ENCODE measurements around the gene SPTBN5. TPM values are rescaled to one million over a fixed set of nuclear protein-coding genes. Genes with fewer than 3 reads are reported as not detected.

The SPTBN5 gene
- 1 to 10 TPM; 1.5 to 1.6 TPM for total RNA-seq

DNA sequence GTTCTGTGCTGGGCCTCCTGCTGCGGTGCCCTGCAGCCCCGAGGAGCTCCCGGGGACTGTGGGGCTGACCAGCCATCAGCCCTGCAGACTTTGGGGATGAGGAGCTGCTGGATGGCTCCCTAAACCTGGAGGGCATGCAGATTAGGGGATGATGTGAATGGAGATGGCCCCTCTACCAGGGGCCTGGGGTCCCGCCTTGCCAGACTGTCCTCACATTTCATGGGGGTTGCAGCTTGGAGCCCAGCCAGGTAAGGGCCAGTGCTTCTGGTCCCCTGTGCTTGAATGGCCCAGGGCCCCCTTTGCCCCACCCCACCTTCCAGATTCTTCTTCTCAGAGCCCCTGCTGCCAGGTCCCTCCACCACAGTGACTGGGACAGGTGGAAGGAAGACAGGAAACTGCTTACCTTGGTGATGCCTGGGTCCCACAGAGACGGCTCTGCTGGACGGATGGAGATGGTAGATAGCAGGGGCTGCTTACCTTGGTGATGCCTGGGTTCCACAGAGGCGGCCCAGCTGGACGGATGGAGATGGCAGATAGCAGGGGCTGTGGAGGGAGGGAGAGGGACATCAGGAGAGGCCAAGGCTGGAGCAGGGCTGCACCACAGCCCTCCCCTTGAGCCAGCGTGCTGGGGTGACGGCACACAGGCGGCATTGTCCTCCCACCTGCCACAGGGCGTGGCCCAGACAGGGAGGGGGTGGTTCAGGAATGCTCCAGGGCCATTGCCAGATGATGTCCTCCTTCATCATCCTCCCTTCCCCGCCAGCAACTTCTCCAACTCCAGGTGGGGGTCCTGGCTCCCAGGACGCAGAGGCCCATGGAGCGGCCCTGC, at the start of gene SPTBN5:
SPTBN5 (minus strand) TSS at position 632 of the 829 bp plus-strand sequence; CDS start at position 76, 556 bp downstream.
- POLR2A ChIA-PET: interaction anchor here (0.7 to 2.5 kb wide), 8 partner anchors 11 to 119 kb away, joined by 3 to 28 read pairs (median 10); partner anchors contain the start of gene MAPKBP1
- CTCF ChIA-PET: interaction anchor here (0.6 to 2.5 kb wide), 7 partner anchors 9 to 191 kb away, joined by 3 to 43 read pairs (median 12); partner anchors contain the start of gene MAPKBP1
- H3K4me3 Mint-ChIP-seq: peak within 1 kb of the TSS; percentile 54

GRCh38 chr15:41942886-41943285, 49.0 kb upstream of the SPTBN5 start:
- ChIA-PET CTCF (no interaction called here), POLR2A (interaction anchor here (10.7 kb wide), 1 partner anchor 28 kb away, joined by 186 read pairs; the partner anchor contains the start of gene EHD4)
- H3K9me3 Mint-ChIP-seq: no peaks in the 10 kb centered on the region
- peak overlapping the region; percentile 55 for H3K27ac Mint-ChIP-seq
- peaks cover 42% of the 10 kb centered on the region for H3K4me1 Mint-ChIP-seq
- no peak overlapping the region for H3K4me3 Mint-ChIP-seq
- peaks cover 33% of the 10 kb centered on the region for H3K36me3 Mint-ChIP-seq (ENCODE audit: low read depth)
- no peak for DNase-seq
- no peaks in the 10 kb centered on the region for H3K27me3 Mint-ChIP-seq

More for the DNA sequence above, at the start of gene SPTBN5:
- DNase-seq: no peak
- H3K36me3 Mint-ChIP-seq (ENCODE audit: low read depth): peaks cover 23% of the 10 kb centered on the region
- peak within 1 kb of the TSS; percentile 94 for H3K27ac Mint-ChIP-seq
- no peaks in the 10 kb centered on the region for H3K9me3 Mint-ChIP-seq
- H3K27me3 Mint-ChIP-seq: no peaks in the 10 kb centered on the region
- H3K4me1 Mint-ChIP-seq: peaks cover 61% of the 10 kb centered on the region

GRCh38 chr15:41941644-41942415, 48.0 kb upstream of the SPTBN5 start:
- no peaks in the 10 kb centered on the region for H3K9me3 Mint-ChIP-seq
- H3K4me3 Mint-ChIP-seq: no peak overlapping the region
- H3K27me3 Mint-ChIP-seq: no peaks in the 10 kb centered on the region
- H3K4me1 Mint-ChIP-seq: peaks cover 50% of the 10 kb centered on the region
- H3K36me3 Mint-ChIP-seq (ENCODE audit: low read depth): peaks cover 36% of the 10 kb centered on the region
- H3K27ac Mint-ChIP-seq: no peak overlapping the region
- ChIA-PET POLR2A (interaction anchor here (1.2 to 10.7 kb wide), 3 partner anchors 10 to 71 kb away, joined by 3 to 186 read pairs (median 4); partner anchors contain the start of gene EHD4), CTCF (interaction anchor here (1.7 to 7.5 kb wide), 3 partner anchors 28 to 169 kb away, joined by 4 to 73 read pairs (median 12); partner anchors contain the start of genes EHD4 and MAPKBP1)
- no peak for DNase-seq

DNA sequence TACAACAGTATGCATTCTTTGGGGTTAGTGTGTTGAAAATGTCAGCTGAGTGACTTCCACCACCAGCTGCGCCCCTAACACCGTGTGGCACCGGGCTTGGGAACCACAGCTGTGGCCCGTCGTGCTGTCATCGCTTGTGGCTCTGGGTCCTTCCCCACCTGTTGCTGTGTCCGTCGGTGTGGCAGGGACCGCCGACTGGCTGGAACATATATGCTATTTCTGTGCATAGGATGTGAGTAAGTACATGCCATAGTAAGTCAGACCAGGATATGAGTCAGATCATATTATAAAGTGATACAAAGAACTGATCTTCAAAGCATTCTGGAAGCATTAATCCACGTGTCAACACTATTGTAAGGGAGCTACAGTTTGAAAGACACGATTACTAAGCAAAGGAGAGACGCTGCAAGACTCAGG, 46.6 kb upstream of the SPTBN5 start:
- H3K36me3 Mint-ChIP-seq (ENCODE audit: low read depth): peaks cover 41% of the 10 kb centered on the region
- no peaks in the 10 kb centered on the region for H3K27me3 Mint-ChIP-seq
- no peak overlapping the region for H3K4me3 Mint-ChIP-seq
- DNase-seq: peak; percentile 73
- H3K4me1 Mint-ChIP-seq: peaks cover 64% of the 10 kb centered on the region
- ChIA-PET POLR2A (interaction anchor here (1.2 to 10.7 kb wide), 4 partner anchors 9 to 70 kb away, joined by 3 to 186 read pairs (median 4); partner anchors contain the start of gene EHD4), CTCF (interaction anchor here (0.5 to 7.5 kb wide), 5 partner anchors 29 to 177 kb away, joined by 3 to 73 read pairs (median 4); partner anchors contain the start of genes EHD4 and MAPKBP1)
- H3K9me3 Mint-ChIP-seq: no peaks in the 10 kb centered on the region
- H3K27ac Mint-ChIP-seq: peak overlapping the region; percentile 77

DNA sequence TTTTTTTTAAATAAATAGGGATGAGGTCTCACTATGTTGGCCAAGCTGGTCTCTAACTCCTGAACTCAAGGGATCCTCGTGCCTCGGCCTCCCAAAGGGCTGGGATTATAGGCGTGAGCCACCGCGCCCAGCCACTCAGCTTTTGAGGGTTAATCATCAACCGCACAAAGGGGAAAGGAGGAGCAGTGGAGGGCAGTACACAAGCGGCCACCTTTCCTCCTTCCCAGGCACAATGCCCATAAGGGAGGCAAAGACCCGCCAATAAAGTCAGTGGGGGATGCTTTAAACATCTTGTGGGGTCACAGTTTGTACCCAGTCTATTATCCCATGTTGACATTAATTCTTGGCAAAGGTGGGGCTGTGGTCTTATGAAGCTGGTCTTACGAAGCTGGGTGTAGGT, 46.1 kb upstream of the SPTBN5 start:
- ChIA-PET CTCF (interaction anchor here (0.5 to 7.5 kb wide), 5 partner anchors 29 to 177 kb away, joined by 3 to 73 read pairs (median 4); partner anchors contain the start of genes EHD4 and MAPKBP1), POLR2A (interaction anchor here (1.2 to 10.7 kb wide), 2 partner anchors 26 to 31 kb away, joined by 3 to 186 read pairs; partner anchors contain the start of gene EHD4)
- H3K27me3 Mint-ChIP-seq: no peaks in the 10 kb centered on the region
- DNase-seq: no peak
- no peaks in the 10 kb centered on the region for H3K9me3 Mint-ChIP-seq
- peaks cover 66% of the 10 kb centered on the region for H3K4me1 Mint-ChIP-seq
- peaks cover 41% of the 10 kb centered on the region for H3K36me3 Mint-ChIP-seq (ENCODE audit: low read depth)
- H3K4me3 Mint-ChIP-seq: no peak overlapping the region
- peak overlapping the region; percentile 77 for H3K27ac Mint-ChIP-seq

GRCh38 chr15:41937568-41937923, 43.7 kb upstream of the SPTBN5 start:
- ChIA-PET POLR2A (interaction anchor here (0.6 to 10.7 kb wide), 19 partner anchors 11 to 1236 kb away, joined by 3 to 186 read pairs (median 5); partner anchors contain the start of genes EHD4, MAPKBP1, MGA and VPS39), CTCF (interaction anchor here (0.8 to 7.5 kb wide), 16 partner anchors 9 to 316 kb away, joined by 3 to 73 read pairs (median 6); partner anchors contain the start of genes EHD4, MAPKBP1 and SPTBN5)
- H3K27me3 Mint-ChIP-seq: no peaks in the 10 kb centered on the region
- H3K4me3 Mint-ChIP-seq: peak overlapping the region; percentile 63
- H3K4me1 Mint-ChIP-seq: peaks cover 79% of the 10 kb centered on the region
- peak overlapping the region; percentile 99 for H3K27ac Mint-ChIP-seq
- no peaks in the 10 kb centered on the region for H3K9me3 Mint-ChIP-seq
- peaks cover 42% of the 10 kb centered on the region for H3K36me3 Mint-ChIP-seq (ENCODE audit: low read depth)
- no peak for DNase-seq

GRCh38 chr15:41936649-41937567, 43.1 kb upstream of the SPTBN5 start:
- ChIA-PET POLR2A (interaction anchor here (0.6 to 10.7 kb wide), 23 partner anchors 10 to 1237 kb away, joined by 3 to 186 read pairs (median 4); partner anchors contain the start of genes EHD4, MAPKBP1, MGA and VPS39), CTCF (interaction anchor here (0.8 to 7.5 kb wide), 22 partner anchors 9 to 471 kb away, joined by 3 to 73 read pairs (median 5); partner anchors contain the start of genes EHD4, MAPKBP1 and SPTBN5)
- Mint-ChIP-seq H3K4me3 (peak overlapping the region; percentile 63), H3K9me3 (no peaks in the 10 kb centered on the region), H3K27ac (peak overlapping the region; percentile 99), H3K36me3 (ENCODE audit: low read depth) (peaks cover 40% of the 10 kb centered on the region), H3K27me3 (no peaks in the 10 kb centered on the region), H3K4me1 (peaks cover 75% of the 10 kb centered on the region)
- DNase-seq: peak; percentile 83

DNA sequence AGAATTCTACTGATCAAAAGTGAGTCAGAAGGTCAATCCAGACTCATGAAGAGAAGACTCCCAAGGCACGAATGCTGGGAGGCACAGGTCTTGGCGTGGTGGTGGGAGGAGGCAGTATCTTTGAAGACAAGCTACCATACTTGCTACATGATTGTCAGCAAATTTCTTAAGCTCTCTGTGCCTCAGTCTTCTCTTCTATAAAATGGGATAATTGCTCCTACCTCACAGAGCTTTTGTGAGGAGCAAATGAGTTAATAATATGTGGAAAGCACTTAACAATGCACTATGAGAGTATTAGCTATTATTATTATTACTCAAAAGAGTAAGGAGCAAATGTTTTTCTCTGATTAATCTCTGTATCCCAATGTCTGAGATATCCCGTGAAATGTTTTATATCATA, 42.3 kb upstream of the SPTBN5 start:
- no peaks in the 10 kb centered on the region for H3K27me3 Mint-ChIP-seq
- peak overlapping the region; percentile 99 for H3K27ac Mint-ChIP-seq
- H3K36me3 Mint-ChIP-seq (ENCODE audit: low read depth): peaks cover 39% of the 10 kb centered on the region
- ChIA-PET POLR2A (interaction anchor here (0.6 to 10.7 kb wide), 16 partner anchors 10 to 240 kb away, joined by 3 to 186 read pairs (median 7); partner anchors contain the start of genes EHD4 and MAPKBP1), CTCF (interaction anchor here (0.9 to 7.5 kb wide), 12 partner anchors 8 to 470 kb away, joined by 3 to 73 read pairs (median 7); partner anchors contain the start of genes EHD4, MAPKBP1 and SPTBN5)
- no peak for DNase-seq
- peaks cover 72% of the 10 kb centered on the region for H3K4me1 Mint-ChIP-seq
- H3K9me3 Mint-ChIP-seq: no peaks in the 10 kb centered on the region
- H3K4me3 Mint-ChIP-seq: peak overlapping the region; percentile 15

DNA sequence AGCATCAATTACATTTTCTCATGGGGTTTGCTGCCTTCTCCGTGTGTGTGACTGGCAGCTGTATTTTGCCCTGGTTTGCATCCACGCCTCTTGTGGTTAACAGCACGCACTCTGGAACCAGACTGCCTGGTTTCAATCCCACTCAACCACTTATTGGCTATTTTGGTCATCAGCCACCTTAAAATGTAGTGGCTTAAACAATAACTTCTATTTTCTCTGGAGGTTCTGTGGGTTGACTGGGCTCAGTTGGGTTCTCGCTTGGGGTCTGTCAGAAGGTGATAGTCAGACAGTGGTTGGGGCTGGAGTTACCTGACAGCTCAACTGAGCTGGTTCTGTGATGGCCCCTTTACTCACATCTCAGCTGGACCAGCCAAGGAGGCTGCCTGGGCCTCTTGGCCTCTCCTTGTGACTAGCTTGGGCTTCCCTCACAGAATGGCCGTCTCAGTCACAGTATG, 41.7 kb upstream of the SPTBN5 start:
- peaks cover 33% of the 10 kb centered on the region for H3K36me3 Mint-ChIP-seq (ENCODE audit: low read depth)
- DNase-seq: peak; percentile 44
- H3K4me1 Mint-ChIP-seq: peaks cover 67% of the 10 kb centered on the region
- ChIA-PET CTCF (interaction anchor here (1.1 to 7.5 kb wide), 8 partner anchors 12 to 163 kb away, joined by 5 to 73 read pairs (median 13); partner anchors contain the start of genes EHD4, MAPKBP1 and SPTBN5), POLR2A (interaction anchor here (1.1 to 10.7 kb wide), 12 partner anchors 14 to 240 kb away, joined by 3 to 186 read pairs (median 7); partner anchors contain the start of genes EHD4 and MAPKBP1)
- H3K27me3 Mint-ChIP-seq: no peaks in the 10 kb centered on the region
- H3K9me3 Mint-ChIP-seq: no peaks in the 10 kb centered on the region
- peak overlapping the region; percentile 28 for H3K4me3 Mint-ChIP-seq
- H3K27ac Mint-ChIP-seq: peak overlapping the region; percentile 99

DNA sequence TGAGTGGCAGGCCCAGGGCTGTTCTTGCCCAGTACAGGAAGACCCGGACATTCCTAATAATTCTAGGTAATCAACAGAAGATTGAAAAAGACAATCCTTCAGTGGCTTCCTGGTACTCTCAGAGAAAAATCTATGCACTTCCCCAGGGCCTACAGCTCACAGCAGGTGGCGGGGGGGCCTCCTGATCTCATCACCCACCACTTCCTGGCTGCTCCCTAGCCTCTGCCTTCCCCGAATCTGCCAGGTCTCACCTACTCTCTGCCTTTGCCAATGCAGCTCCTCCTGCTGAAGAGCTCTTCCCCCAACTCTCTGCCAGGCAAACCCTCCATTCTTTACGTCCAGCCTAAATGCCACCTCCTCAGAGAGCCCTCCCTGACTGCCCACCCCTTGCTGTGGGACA, 41.0 kb upstream of the SPTBN5 start:
- peak overlapping the region; percentile 56 for H3K4me3 Mint-ChIP-seq
- H3K27ac Mint-ChIP-seq: peak overlapping the region; percentile 99
- ChIA-PET CTCF (interaction anchor here (1.1 to 7.5 kb wide), 5 partner anchors 30 to 162 kb away, joined by 5 to 73 read pairs (median 17); partner anchors contain the start of genes EHD4, MAPKBP1 and SPTBN5), POLR2A (interaction anchor here (1.1 to 10.7 kb wide), 7 partner anchors 11 to 161 kb away, joined by 4 to 186 read pairs (median 26); partner anchors contain the start of genes EHD4 and MAPKBP1)
- DNase-seq: peak; percentile 83
- H3K36me3 Mint-ChIP-seq (ENCODE audit: low read depth): peaks cover 28% of the 10 kb centered on the region
- H3K27me3 Mint-ChIP-seq: no peaks in the 10 kb centered on the region
- H3K4me1 Mint-ChIP-seq: peaks cover 63% of the 10 kb centered on the region
- H3K9me3 Mint-ChIP-seq: no peaks in the 10 kb centered on the region

GRCh38 chr15:41933771-41934170, 39.9 kb upstream of the SPTBN5 start:
- peaks cover 67% of the 10 kb centered on the region for H3K4me1 Mint-ChIP-seq
- H3K9me3 Mint-ChIP-seq: no peaks in the 10 kb centered on the region
- peak overlapping the region; percentile 99 for H3K27ac Mint-ChIP-seq
- ChIA-PET POLR2A (interaction anchor here (1.1 to 10.7 kb wide), 5 partner anchors 10 to 160 kb away, joined by 4 to 186 read pairs (median 28); partner anchors contain the start of genes EHD4 and MAPKBP1), CTCF (interaction anchor here (1.2 kb wide), 1 partner anchor 29 kb away, joined by 5 read pairs; no protein-coding TSS in a partner anchor)
- H3K4me3 Mint-ChIP-seq: no peak overlapping the region
- H3K36me3 Mint-ChIP-seq (ENCODE audit: low read depth): peaks cover 28% of the 10 kb centered on the region
- no peak for DNase-seq
- no peaks in the 10 kb centered on the region for H3K27me3 Mint-ChIP-seq

Data from activated CD4-positive, alpha-beta memory T cell treated with anti-CD3 and anti-CD28 coated beads, Interleukin-2, amount 10 ng/mL, durations not matched to agents 7 days and 5 days (primary cell).